ENCODE results near the gene RGS3. TPM values are rescaled to one million over a fixed set of nuclear protein-coding genes. Genes with fewer than 3 reads are reported as not detected.

The RGS3 gene
- total and polyA plus RNA-seq, 2 of the 13 experiments (the other 11 are each of a cell fraction or from before 2014, with no cell fraction given): 17.1 to 28.8 TPM

DNA sequence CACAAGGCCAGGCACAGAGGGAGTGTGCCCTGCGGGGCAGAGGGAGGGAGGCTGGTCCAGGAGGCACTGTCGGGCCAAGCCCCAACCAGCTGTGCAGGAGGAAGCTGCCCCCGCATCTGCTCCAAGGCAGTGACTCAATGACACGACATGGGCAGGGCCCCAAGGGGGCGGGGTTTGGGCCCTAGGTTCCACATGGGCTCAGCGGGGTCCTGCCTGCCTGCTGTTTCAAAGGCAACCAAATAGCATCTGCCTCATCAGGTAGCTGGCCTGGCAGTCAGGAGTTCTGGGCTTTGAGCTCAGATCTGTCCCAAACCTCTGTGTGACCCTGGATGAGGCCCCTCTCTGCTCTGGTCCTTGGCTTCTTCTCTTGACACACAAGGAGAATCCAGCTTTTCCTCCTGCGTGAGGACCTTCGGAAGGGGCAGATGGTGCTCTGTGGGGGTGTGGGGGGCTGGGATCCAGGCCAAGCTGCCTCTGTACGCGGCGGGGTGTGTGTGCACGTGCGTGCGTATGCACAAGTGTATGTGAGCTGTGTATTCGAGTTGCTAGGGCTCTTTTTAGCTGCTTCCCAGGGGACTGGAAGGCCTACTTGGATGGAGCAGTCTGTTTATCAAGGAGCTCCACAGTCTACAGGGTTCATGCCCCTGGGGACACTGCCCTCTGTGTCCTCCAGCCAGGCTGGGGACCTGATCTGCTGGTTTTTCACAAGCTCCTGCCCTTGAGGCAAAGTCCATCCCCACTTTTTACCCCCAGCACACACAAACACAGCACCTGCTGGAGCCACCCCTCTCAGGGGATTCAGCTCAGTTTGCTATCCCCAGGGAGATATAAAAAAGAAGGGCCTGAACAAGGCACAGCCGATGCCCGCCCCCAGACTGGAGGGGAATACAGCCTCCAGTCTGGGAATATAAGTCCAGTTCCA lies 138.9 kb downstream of the RGS3 start (continued):
- TF ChIP-seq, protein P1, sequence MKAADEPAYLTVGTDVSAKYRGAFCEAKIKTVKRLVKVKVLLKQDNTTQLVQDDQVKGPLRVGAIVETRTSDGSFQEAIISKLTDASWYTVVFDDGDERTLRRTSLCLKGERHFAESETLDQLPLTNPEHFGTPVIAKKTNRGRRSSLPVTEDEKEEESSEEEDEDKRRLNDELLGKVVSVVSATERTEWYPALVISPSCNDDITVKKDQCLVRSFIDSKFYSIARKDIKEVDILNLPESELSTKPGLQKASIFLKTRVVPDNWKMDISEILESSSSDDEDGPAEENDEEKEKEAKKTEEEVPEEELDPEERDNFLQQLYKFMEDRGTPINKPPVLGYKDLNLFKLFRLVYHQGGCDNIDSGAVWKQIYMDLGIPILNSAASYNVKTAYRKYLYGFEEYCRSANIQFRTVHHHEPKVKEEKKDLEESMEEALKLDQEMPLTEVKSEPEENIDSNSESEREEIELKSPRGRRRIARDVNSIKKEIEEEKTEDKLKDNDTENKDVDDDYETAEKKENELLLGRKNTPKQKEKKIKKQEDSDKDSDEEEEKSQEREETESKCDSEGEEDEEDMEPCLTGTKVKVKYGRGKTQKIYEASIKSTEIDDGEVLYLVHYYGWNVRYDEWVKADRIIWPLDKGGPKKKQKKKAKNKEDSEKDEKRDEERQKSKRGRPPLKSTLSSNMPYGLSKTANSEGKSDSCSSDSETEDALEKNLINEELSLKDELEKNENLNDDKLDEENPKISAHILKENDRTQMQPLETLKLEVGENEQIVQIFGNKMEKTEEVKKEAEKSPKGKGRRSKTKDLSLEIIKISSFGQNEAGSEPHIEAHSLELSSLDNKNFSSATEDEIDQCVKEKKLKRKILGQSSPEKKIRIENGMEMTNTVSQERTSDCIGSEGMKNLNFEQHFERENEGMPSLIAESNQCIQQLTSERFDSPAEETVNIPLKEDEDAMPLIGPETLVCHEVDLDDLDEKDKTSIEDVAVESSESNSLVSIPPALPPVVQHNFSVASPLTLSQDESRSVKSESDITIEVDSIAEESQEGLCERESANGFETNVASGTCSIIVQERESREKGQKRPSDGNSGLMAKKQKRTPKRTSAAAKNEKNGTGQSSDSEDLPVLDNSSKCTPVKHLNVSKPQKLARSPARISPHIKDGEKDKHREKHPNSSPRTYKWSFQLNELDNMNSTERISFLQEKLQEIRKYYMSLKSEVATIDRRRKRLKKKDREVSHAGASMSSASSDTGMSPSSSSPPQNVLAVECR (CRISPR knock-in tag; IDR thresholded peaks at IDR 0.05; ENCODE audit: borderline replicate concordance): peak; percentile 41; the same call in 1 of the 2 replicates
- TF ChIP-seq MYNN (CRISPR knock-in tag; IDR thresholded peaks at IDR 0.05; ENCODE audit: low read depth) (no peak), SAP130 (CRISPR knock-in tag; IDR thresholded peaks at IDR 0.05; ENCODE audit: low read depth) (peak; percentile 47), ZFX (CRISPR knock-in tag; IDR thresholded peaks at IDR 0.05; ENCODE audit: low read depth) (peak; percentile 63), GABPA (IDR thresholded peaks at IDR 0.05; ENCODE audit: low read depth, low read length) (no peak), GABPA (CRISPR knock-in tag; IDR thresholded peaks at IDR 0.05; ENCODE audit: low read depth) (no peak), ONECUT2 (CRISPR knock-in tag; IDR thresholded peaks at IDR 0.05) (no peak), HDAC1 (CRISPR knock-in tag; IDR thresholded peaks at IDR 0.05) (peak; percentile 61; the same call in 1 of the 2 replicates), MTA1 (CRISPR knock-in tag; IDR thresholded peaks at IDR 0.05; ENCODE audit: borderline replicate concordance) (peak; percentile 57; the same call in 1 of the 2 replicates), FOXJ3 (CRISPR knock-in tag; IDR thresholded peaks at IDR 0.05; ENCODE audit: borderline replicate concordance) (no peak)
- TF ChIP-seq, protein P2, sequence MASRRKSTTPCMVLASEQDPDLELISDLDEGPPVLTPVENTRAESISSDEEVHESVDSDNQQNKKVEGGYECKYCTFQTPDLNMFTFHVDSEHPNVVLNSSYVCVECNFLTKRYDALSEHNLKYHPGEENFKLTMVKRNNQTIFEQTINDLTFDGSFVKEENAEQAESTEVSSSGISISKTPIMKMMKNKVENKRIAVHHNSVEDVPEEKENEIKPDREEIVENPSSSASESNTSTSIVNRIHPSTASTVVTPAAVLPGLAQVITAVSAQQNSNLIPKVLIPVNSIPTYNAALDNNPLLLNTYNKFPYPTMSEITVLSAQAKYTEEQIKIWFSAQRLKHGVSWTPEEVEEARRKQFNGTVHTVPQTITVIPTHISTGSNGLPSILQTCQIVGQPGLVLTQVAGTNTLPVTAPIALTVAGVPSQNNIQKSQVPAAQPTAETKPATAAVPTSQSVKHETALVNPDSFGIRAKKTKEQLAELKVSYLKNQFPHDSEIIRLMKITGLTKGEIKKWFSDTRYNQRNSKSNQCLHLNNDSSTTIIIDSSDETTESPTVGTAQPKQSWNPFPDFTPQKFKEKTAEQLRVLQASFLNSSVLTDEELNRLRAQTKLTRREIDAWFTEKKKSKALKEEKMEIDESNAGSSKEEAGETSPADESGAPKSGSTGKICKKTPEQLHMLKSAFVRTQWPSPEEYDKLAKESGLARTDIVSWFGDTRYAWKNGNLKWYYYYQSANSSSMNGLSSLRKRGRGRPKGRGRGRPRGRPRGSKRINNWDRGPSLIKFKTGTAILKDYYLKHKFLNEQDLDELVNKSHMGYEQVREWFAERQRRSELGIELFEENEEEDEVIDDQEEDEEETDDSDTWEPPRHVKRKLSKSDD (CRISPR knock-in tag; IDR thresholded peaks at IDR 0.05; ENCODE audit: low read depth): 0 out of 2 replicates have a peak, but pooled peaks have one; percentile 58
- TF ChIP-seq, protein P3, sequence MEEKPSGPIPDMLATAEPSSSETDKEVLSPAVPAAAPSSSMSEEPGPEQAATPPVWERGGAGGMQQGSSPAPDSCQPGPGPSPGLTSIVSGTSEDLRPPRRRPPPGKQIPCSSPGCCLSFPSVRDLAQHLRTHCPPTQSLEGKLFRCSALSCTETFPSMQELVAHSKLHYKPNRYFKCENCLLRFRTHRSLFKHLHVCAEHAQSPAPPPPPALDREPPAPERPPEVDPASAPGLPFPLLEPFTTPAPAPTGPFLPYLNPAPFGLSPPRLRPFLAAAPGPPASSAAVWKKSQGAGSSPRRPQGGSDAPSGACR (CRISPR knock-in tag; IDR thresholded peaks at IDR 0.05): 0 out of 2 replicates have a peak, but pooled peaks have one; percentile 40
- TF ChIP-seq, protein P4, sequence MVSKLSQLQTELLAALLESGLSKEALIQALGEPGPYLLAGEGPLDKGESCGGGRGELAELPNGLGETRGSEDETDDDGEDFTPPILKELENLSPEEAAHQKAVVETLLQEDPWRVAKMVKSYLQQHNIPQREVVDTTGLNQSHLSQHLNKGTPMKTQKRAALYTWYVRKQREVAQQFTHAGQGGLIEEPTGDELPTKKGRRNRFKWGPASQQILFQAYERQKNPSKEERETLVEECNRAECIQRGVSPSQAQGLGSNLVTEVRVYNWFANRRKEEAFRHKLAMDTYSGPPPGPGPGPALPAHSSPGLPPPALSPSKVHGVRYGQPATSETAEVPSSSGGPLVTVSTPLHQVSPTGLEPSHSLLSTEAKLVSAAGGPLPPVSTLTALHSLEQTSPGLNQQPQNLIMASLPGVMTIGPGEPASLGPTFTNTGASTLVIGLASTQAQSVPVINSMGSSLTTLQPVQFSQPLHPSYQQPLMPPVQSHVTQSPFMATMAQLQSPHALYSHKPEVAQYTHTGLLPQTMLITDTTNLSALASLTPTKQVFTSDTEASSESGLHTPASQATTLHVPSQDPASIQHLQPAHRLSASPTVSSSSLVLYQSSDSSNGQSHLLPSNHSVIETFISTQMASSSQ (IDR thresholded peaks at IDR 0.05; ENCODE audit: low read depth): no peak
- TF ChIP-seq, protein P4 (CRISPR knock-in tag; IDR thresholded peaks at IDR 0.05; ENCODE audit: borderline replicate concordance): 0 out of 2 replicates have a peak, but pooled peaks have one; percentile 36
- TF ChIP-seq, protein P5, sequence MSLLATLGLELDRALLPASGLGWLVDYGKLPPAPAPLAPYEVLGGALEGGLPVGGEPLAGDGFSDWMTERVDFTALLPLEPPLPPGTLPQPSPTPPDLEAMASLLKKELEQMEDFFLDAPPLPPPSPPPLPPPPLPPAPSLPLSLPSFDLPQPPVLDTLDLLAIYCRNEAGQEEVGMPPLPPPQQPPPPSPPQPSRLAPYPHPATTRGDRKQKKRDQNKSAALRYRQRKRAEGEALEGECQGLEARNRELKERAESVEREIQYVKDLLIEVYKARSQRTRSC (CRISPR knock-in tag; IDR thresholded peaks at IDR 0.05; ENCODE audit: low read depth): no peak
